GM18858 (cell line): Measurements from ENCODE around the gene MAVS.

Experiments used
- ATAC-seq: cut with Tn5 transposase; IDR thresholded peaks from one replicate; pipeline ENCODE4 v1.9.1; 2021; ENCODE audit not compliant: unreplicated experiment

The MAVS gene

GRCh38 chr20:3846740-3847428, at the start of gene MAVS:
MAVS (plus strand) TSS chr20:3846834; CDS start chr20:3854625, 7,791 bp downstream.
- ATAC-seq, result peak; percentile 75

DNA sequence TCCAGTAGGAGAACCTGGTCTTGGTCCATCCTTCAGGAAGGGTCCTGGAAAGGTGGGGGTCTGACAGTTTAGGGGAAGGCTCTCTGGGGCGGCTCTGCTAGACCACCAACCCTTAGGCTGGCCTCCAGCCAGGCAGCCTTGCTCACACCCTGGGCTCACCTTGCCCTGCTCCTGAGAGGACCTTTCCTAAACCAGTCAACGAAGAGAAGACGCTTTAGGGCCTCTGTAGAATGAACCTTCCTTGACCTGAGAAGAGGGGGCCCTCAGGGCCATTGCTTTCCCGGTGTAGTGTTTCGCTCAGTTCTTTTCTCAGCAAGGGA, 49.4 kb upstream of the MAVS start:
- ATAC-seq, result no peak

DNA sequence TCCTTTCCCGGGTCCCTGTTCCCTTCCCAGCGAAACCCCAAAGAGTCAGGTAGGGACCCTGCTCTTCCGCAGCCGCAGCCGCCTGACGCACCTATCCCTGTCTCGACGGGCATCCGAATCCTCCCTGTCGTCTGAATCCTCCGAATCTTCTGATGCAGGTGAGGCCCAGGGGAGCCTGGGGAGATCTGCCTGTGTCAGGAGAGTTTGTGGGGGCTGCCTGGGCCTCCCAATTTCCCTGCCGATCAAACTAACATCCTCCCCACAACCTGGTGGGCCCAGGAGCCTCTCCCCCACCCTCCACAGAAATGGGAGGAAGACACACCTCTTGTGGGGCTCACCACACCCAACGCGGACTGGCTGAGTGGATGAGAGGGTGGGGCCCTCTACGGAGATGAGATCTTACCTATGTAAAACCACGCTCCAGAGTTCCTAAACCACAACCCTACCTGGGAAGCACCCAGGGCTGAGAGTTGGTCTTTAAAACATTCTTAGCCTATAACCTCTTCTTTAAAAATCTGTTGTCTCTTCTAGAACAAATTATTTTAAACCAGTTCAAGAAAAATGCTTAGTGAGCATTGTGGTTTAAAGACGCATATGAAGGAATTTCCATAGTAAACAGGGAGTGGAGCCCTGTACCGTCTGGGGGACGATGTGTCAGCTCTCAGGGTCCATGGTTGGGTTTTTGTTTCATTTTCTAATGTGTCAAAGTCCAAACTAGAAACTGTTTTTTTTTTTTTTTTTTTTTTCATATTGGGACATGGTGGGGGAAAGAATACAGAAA, 48.9 kb upstream of the MAVS start:
- ATAC-seq, result no peak

DNA sequence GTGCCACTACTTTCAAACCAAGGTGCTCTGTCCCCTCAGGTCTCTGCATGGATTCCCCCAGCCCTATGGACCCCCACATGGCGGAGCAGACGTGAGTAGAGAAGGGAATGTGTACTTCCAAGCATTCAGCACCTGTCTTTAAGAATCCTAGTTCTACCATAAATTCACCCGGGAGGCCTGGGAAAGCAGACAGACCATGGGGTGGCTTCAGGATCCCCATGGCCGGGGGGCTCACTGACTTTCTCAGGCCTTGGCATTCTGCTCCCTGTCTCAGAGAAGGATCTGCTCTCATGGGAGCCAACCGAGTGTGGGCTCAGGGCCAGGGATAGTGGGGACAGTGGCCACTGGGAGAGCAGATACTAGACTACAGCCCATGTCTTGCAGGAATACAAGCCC, 48.3 kb upstream of the MAVS start:
- no peak for ATAC-seq

- no peak for ATAC-seq
Observed at GRCh38 chr20:3798908-3799248, 47.8 kb upstream of the MAVS start.

GRCh38 chr20:3800256-3800877, 46.3 kb upstream of the MAVS start:
- no peak for ATAC-seq

DNA sequence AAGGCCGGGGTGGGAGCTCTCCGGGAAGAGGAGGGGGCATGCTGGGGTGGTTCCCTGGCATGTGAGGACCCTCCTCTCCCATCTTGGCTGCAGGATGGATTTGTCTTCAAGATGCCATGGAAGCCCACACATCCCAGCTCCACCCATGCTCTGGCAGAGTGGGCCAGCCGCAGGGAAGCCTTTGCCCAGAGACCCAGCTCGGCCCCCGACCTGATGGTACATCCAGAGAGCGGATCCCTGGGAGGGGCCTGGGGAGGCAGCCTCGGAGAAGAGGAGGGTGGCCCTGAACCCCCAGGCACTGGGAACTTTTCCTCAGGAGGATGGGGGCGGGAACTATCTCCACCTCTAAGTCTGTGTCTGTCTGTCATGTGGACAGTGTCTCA, 45.8 kb upstream of the MAVS start:
- no peak for ATAC-seq

- no peak for ATAC-seq
Observed at GRCh38 chr20:3801299-3801698, 45.3 kb upstream of the MAVS start.

GRCh38 chr20:3801846-3802245, 44.8 kb upstream of the MAVS start:
- no peak for ATAC-seq

DNA sequence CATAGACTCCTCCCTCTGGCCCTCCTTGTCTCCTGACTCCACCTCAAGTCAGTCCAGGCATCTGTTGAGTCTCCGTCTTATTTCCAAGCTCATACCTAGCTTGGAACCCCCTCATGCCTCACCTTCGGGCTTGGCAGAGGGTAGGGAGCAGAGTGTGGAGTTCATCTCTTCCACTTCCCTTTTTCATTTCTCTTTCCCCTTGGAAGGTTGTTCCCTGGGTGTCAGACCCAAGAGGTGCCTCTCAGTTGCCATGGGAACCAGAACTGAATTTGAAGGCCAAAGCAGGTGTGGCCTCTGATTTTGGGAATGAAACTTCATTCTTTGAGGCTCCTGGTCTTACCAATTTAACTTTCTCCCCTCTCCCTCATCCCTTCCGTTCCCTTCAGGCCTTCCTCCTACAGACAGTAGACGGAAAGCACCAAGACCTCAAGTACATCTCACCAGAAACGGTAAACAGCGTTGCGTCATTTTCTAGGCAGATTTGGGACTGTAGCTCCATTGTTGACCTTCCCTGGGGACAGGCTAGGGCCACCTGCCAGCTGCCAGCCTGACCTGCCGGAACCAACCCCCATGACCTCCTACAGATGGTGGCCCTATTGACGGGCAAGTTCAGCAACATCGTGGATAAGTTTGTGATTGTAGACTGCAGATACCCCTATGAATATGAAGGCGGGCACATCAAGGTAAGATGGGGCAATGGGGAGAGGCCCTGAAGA, 44.0 kb upstream of the MAVS start:
- no peak for ATAC-seq

DNA sequence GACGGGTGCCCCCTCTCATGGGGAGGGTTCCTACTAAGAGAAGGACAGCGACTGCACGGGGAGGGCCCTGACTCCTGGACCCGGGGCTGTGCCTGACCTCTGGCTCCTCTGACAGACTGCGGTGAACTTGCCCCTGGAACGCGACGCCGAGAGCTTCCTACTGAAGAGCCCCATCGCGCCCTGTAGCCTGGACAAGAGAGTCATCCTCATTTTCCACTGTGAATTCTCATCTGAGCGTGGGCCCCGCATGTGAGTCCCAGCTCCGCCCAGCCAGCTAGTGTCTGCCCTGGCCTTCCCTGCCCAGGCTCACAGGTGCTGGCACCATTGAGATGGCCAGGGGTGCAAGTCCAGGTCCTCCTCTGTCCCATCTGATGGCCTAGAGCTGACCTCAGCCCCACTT, 43.3 kb upstream of the MAVS start:
- ATAC-seq, result no peak

DNA sequence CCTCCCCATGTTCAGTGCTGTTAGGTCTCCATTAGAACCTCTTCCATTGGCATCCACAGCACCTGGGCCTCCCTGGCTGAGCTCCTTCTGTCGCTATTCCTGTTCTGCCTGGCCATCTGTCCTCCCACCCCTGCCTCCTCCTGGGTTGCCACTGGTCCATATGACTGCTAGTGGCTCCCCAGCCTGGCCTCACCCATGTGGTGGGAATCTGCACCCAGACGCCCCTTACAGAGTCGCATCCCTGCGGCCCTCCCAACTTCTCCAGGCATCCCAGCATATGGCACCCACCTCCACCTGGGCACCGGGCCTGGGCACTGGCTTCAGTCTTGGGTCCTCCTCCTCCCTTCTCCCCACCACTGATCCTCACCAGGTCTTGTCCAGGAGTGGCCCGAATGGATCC, 42.8 kb upstream of the MAVS start:
- ATAC-seq, result no peak

- no peak for ATAC-seq
Observed at GRCh38 chr20:3804254-3804751, 42.3 kb upstream of the MAVS start.

- no peak for ATAC-seq
Observed at GRCh38 chr20:3804781-3805180, 41.9 kb upstream of the MAVS start.

DNA sequence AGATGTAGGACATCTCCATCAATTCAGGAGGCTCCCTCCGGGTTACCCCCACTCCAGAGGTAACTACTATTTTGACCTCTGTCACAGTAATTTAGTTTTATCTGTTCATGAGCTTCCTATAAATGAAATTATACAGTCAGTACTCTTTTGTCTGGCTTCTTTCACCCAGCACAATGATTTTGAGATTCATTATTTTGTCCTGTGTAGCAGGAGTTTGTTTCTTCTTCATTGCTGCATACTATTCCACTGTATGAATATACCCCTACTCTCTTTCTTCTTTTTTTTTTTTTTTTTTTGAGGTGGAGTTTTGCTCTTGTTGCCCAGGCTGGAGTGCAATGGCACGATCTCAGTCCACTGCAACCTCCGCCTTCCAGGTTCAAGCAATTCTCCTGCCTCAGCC, 38.1 kb upstream of the MAVS start:
- ATAC-seq, result no peak

- no peak for ATAC-seq
Observed at GRCh38 chr20:3811467-3812258, 35.0 kb upstream of the MAVS start.

DNA sequence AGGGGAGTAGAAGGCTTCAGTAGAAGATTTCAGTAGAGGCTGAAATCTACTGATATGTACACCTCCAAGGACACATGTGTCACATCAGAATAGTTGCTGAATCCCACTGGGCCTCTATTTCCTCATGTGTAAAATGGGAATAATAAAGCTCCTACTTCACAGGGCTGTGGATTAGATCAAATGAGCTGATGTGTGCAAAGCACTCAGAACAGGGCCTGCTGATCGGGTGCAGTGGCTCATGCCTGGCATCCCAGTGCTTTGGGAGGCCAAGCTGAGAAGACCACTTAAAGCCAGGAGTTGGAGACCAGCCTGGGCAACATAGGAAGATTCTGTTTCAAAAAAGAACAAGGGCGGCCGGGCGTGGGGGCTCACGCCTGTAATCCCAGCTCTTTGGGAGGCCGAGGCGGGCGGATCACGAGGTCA, 34.4 kb upstream of the MAVS start:
- ATAC-seq, result no peak

GRCh38 chr20:3812975-3813847, 33.4 kb upstream of the MAVS start:
- no peak for ATAC-seq

- no peak for ATAC-seq
Observed at GRCh38 chr20:3813848-3814581, 32.6 kb upstream of the MAVS start.
